ENCODE results near the gene ARHGAP6. TPM values are rescaled to one million over a fixed set of nuclear protein-coding genes. Genes with fewer than 3 reads are reported as not detected.

The ARHGAP6 gene
- total and polyA plus RNA-seq, 2 donors from 2014 or later = 6.0 to 20.4 TPM

DNA sequence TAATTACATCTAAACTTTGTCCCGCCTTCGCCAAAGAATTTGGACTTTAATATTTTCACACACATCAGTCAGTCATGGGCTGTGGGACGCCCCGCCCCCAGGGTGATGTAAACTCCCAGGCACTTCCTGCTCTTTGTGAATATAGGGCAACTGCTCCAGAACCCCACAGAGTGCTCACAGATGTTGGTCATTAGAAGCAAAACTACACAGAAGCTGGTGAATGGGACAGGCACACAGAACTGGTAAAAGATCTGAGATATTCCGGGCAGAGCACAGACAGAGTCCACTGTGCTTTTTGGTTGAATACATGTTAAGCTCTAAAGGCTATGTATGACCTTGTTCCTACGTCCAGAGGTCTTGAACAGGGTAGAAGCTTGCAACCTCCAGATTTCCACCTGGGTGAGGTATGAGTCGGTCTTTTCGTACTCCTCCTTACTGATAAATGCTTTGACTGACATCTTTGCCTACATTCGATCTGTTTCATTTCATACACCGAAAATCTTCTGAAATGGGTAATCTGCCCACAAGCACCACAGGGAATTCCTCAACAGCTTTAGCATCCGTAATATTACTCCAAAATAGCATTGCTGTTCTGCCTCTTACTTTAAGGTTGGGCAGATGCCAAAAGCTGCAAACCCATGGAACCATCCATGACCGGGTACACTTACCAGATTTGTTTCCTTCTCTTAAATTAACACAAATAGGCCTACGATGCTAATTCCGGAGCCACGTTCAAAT lies 227.9 kb downstream of the ARHGAP6 start:
- H3K36me3 ChIP-seq (ENCODE audit: control insufficient read depth in 2 of 3, insufficient read depth in 3 of 3, low read length in 3 of 3) = no peaks in the 10 kb centered on the region
- intact Hi-C loops (cut with DNase I) = no loop called here
- peak overlapping the region in 1 of 2 donors; percentile 60 for H3K27ac ChIP-seq (ENCODE audit: low read depth in 2 of 2, low read length in 2 of 2)
- no peak for FAIRE-seq
- no peaks in the 10 kb centered on the region for H3K9me3 ChIP-seq (ENCODE audit: control insufficient read depth in 2 of 3, insufficient read depth in 1 of 3, low read length in 3 of 3)
- no peak overlapping the region for H3K9ac ChIP-seq (ENCODE audit: low read length in 3 of 3)
- peak overlapping the region in 1 of 3 donors; percentile 1 for H3K4me3 ChIP-seq (ENCODE audit: low read length in 3 of 3)
- DNase-seq = peak in 2 of 5 donors; percentile 20 to 50
- no peaks in the 10 kb centered on the region for H3K4me1 ChIP-seq (ENCODE audit: control insufficient read depth in 2 of 3, insufficient read depth in 2 of 3, low read depth in 1 of 3, low read length in 3 of 3)
- no peaks in the 10 kb centered on the region for H3K27me3 ChIP-seq (ENCODE audit: control insufficient read depth, insufficient read depth, low read length)
- TF ChIP-seq, protein P1, sequence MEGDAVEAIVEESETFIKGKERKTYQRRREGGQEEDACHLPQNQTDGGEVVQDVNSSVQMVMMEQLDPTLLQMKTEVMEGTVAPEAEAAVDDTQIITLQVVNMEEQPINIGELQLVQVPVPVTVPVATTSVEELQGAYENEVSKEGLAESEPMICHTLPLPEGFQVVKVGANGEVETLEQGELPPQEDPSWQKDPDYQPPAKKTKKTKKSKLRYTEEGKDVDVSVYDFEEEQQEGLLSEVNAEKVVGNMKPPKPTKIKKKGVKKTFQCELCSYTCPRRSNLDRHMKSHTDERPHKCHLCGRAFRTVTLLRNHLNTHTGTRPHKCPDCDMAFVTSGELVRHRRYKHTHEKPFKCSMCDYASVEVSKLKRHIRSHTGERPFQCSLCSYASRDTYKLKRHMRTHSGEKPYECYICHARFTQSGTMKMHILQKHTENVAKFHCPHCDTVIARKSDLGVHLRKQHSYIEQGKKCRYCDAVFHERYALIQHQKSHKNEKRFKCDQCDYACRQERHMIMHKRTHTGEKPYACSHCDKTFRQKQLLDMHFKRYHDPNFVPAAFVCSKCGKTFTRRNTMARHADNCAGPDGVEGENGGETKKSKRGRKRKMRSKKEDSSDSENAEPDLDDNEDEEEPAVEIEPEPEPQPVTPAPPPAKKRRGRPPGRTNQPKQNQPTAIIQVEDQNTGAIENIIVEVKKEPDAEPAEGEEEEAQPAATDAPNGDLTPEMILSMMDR (IDR thresholded peaks at IDR 0.05; ENCODE audit: borderline replicate concordance, extremely low read depth, insufficient read depth) = no peak

DNA sequence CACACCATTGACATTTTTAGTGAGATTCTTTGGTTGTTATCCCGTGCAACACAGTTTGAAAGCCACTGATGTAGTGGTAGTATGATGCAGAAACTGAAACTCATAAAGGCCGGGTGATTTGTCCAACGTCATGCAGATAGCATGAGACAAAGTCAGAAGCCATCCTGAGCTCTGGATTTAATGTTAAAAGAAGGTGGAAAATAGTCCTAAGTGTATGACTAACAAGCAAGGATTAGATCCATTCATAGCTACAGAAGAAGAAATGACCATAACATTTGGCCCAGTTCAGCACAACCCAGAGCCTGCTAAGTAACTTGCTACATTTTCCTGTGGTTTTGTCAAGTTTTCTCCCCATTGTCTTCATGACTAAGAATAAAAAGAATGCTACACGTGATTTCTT lies 230.2 kb downstream of the ARHGAP6 start:
- no peak for FAIRE-seq
- DNase-seq = no peak
- TF ChIP-seq, protein P1 (IDR thresholded peaks at IDR 0.05; ENCODE audit: borderline replicate concordance, extremely low read depth, insufficient read depth) = no peak
- Histone ChIP-seq H3K36me3 (ENCODE audit: control insufficient read depth in 2 of 3, insufficient read depth in 3 of 3, low read length in 3 of 3) (no peaks in the 10 kb centered on the region), H3K27ac (ENCODE audit: low read depth in 2 of 2, low read length in 2 of 2) (peak overlapping the region in 1 of 2 donors; percentile 14), H3K4me1 (ENCODE audit: control insufficient read depth in 2 of 3, insufficient read depth in 2 of 3, low read depth in 1 of 3, low read length in 3 of 3) (no peaks in the 10 kb centered on the region), H3K27me3 (ENCODE audit: control insufficient read depth, insufficient read depth, low read length) (no peaks in the 10 kb centered on the region), H3K4me3 (ENCODE audit: low read length in 3 of 3) (no peak overlapping the region), H3K9me3 (ENCODE audit: control insufficient read depth in 2 of 3, insufficient read depth in 1 of 3, low read length in 3 of 3) (no peaks in the 10 kb centered on the region), H3K9ac (ENCODE audit: low read length in 3 of 3) (no peak overlapping the region)
- intact Hi-C loops (cut with DNase I) = no loop called here

DNA sequence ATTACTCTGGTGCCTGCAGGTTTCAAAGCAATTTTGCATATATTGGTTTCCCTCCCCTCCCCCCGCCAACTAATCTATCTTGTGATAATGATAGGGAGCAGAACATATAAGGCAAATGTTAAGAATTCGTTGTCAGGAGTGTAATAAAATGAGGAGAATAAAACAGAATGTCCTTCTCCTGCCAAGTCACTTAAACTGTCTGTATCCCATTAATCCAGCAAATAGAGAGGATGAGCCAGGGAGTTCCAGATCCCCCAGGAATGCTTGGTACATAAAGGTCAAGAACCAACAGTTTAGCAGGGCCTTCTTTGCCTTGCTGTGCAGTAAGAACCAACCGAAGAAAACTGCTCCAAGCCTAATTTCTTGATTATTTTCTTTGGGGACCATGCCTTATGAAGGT lies 231.1 kb downstream of the ARHGAP6 start:
- Histone ChIP-seq H3K27me3 (ENCODE audit: control insufficient read depth, insufficient read depth, low read length) (no peaks in the 10 kb centered on the region), H3K36me3 (ENCODE audit: control insufficient read depth in 2 of 3, insufficient read depth in 3 of 3, low read length in 3 of 3) (no peaks in the 10 kb centered on the region), H3K27ac (ENCODE audit: low read depth in 2 of 2, low read length in 2 of 2) (no peak overlapping the region), H3K9me3 (ENCODE audit: control insufficient read depth in 2 of 3, insufficient read depth in 1 of 3, low read length in 3 of 3) (no peaks in the 10 kb centered on the region), H3K9ac (ENCODE audit: low read length in 3 of 3) (no peak overlapping the region), H3K4me3 (ENCODE audit: low read length in 3 of 3) (no peak overlapping the region), H3K4me1 (ENCODE audit: control insufficient read depth in 2 of 3, insufficient read depth in 2 of 3, low read depth in 1 of 3, low read length in 3 of 3) (no peaks in the 10 kb centered on the region)
- DNase-seq (peak in 1 of 5 donors; percentile 16), FAIRE-seq (no peak)
- TF ChIP-seq, protein P1 (IDR thresholded peaks at IDR 0.05; ENCODE audit: borderline replicate concordance, extremely low read depth, insufficient read depth) = no peak
- intact Hi-C loops (cut with DNase I) = no loop called here

Measured in kidney (tissue), 14 donors.